ENCODE data around the gene AGAP3.
A peak's percentile ranks its signal among the peaks of the same experiment; 100 is the strongest.

Gene AGAP3

DNA sequence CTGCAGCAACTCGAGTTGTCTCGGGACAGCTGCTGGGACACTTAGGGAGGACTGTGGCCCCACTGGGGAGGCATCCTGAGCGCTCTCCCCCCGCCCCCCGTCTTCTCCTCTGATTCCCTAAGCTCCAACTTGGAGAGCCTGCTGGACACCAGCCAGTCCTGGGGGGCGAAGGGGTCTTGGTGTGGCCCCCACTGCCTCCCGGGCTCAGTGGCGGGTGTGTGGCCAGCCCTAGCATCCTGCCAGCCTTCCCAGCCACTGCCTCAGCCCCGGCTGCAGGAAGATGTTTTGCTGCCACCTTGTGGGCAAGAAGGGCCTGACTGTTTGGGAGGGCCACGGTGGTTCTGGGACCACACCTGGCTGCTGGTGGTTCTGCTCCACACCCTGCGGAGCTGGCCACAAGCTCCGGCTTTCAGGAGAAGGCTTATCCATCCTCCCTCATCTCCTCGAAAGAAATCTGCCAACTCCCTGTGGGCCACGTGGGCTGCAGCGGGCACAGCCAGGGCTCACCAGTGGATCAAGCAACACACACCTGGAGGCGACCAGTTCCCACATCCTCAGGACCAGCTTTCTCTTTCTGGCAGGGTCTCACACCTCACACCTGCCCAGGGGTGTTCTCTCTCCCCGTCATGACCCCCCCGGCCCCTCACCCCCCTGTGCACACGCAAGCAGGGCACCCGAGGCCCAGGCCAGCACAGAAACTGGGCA is 24.8 kb downstream of the AGAP3 start:
- DNase-seq: peak; percentile 62

DNA sequence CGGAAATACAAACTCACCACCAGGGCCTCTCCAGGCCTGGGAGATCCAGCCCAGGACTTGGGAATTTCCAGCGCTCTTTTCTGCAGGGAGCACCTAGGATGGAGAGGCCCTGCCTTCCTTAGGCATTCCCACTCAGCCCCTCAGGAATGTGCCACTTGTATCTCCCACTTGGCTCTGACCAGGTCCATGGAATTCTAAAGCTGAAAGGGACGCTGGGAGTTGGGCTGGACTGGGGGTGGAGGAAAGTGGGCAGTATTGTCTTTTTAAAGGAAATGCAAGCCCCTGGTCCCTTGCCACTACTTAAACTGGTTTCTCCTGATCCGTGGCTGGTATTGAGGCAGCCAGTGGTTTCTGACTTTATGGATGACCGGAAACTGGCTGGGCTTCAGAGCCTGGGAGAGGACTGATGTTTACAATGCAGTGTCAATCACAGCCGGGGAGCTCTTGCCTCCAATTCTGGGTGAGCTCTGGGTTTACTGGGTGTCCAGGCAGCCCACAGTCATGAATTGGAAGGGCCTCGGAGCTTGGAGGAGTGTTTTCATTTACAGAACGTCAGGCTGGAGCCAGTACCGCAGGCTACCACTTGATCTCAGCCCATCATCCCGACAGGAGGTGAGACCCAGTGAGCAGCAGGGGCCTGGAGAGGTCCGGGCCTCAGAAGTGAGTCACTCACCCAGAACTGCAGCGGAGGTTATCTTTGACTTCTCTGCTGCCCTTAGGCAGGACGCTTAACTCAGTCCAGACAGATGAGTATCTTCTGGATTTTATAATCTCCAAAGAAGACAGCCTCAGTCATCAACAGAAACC is 27.3 kb downstream of the AGAP3 start:
- DNase-seq: no peak

DNA sequence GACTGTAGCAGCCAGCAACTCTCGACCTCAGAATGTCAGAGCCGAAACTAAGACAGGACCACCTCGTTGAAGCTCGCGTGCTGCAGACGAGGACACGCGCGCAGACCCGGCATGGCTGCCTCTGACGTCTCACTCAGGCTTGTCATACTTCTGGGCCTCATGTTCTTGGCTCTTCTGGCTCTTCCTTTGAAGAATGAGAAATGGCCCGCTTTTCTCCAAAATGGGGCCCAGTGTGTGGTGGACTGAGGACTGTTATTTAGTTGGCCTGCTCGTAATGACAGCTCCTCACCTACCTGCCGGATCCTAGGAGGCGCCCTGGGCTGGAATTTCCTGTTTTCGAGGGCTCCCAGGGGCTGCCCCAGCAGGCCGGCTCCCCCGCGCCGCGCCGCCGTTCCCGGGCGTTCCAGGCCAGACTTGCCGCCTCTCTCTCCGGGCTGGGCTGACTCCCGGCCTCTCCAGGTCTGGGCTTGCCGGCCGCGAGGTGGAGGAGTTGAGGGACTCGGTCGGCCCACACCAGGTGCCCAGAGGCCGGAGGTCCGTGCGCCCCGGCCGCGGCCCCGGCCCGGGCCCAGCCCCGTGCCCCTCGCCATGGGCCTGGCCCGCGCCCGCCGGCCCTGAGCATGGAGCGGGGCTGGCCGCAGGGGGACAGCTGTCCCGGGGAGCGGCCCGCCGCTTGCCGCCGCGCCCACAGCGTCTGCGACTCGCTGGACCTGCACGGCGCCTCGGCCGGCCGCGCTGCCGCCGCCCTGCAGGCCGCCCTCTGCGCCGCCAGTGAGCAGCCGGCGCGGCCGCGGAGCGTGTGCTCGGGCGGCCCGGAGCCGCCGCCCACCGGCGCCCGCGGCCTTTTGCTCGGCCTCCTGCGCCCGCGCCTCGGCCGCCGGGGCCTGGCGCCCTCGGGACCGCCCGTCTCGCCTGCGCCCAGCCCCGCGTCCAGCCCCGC is 28.1 kb downstream of the AGAP3 start:
- no peak for DNase-seq

DNA sequence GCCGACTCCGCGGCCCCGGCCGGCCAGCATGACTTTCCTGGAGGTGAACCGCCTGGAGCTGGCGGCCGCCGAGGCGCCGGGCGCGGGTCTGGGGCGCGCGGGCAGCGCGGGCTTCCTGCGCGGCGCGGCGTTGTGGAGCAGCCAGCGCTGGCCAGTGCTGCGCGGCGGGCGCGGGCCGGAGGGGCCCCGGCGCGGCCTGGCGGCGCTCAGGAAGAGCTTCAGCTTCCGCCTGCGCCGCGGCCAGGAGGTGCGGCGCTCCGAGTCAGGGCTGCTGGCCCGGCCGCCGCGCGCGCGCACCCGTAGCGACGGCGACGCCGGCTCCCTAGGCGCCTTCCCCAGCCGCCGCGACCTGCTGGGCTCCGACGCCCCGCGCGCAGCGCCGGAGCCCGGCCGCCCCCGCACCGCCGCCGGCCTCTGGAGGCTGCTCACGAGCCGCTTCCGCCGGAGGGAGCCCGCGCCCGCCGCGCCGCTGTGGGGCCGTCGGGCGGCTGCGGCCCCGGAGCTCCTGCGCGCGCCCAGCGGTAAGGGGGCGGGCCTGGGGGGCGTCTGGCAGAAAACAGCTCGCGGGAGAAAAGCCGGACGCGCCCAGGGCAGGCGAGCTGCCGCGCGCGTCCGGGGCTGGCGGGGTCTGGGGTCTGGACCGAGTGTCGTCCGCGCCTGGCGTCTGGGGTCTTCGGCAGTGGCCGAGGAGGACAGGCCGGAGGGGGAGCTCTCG is 29.0 kb downstream of the AGAP3 start:
- peak; percentile 27 for DNase-seq

DNA sequence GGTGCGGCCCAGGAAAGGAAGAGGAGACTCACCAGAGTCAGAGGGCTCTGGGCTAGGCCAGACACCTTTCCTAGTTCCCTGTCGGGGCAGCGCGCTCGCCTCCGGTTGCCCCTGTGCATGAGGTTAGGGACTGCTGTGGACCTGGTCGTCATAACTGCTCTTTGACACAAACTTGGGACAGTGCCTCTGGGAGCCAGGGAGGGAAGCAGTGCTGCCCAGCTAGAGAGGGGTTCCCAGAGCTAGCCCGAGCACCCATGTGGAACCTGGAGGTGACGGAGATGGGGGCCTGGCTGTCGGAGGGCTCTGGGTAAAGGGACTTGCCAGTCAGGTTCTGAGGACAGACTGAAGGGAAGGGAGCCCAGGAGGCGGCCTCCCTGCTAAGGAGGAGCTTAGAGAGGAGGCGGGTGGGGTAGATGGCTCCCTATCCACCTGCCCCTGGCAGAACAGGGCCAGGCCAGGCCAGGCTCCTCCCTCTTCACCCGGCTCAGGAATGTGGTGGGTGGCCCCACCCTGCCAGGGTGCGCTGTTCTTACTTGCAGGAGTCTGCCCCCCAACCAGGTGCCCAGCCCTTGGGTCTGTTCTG is 29.7 kb downstream of the AGAP3 start:
- DNase-seq: no peak

DNA sequence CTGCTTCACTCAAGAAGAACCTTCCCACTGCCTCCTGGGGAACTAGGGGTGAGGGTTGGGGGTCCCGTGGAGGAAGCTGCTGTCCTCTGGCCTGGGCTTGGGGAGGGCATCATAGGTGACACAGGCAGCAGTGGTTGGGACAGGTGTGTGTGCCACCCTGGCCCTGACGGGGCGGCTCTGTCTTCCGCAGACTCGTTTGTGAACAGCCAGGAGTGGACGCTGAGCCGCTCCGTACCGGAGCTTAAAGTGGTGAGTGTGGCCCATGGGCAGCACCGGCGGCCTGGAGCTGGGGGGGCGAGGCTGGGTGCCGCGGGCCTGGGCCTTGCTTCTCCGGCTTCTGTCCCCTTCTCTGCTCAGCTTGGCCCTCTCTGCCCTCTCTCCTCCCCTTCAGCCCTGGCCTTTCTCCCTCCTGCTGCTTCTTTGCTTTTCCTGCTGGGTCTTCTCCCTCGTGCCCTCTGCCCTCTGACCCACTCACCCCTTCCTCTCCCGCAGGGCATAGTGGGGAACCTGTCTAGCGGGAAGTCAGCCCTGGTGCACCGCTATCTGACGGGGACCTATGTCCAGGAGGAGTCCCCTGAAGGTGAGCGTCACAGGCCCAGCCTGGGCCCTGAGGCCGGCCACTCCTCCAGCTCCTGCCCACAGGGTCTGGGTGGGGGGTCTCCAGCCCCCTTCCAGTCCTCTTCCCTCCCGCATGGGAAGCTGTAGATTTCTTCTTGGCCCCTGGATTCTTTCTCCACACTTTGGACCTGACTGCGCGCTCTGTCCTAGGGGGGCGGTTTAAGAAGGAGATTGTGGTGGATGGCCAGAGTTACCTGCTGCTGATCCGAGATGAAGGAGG is 30.5 kb downstream of the AGAP3 start:
- no peak for DNase-seq

DNA sequence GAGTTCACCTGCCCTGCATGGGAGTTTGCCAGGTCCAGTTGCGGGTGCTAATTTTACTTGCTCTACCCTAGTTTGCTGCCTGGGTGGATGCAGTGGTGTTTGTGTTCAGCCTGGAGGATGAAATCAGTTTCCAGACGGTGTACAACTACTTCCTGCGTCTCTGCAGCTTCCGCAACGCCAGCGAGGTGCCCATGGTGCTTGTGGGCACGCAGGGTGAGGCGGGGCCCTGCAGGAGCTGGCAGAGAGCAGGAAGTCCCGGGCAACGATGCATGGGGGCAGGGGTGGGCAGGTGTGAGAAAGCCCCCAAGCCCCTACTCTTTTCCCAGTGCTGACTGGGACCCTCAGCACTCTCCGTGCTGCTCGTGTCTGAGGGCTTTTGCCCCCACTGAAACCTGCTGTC is 31.3 kb downstream of the AGAP3 start:
- DNase-seq: peak; percentile 69

DNA sequence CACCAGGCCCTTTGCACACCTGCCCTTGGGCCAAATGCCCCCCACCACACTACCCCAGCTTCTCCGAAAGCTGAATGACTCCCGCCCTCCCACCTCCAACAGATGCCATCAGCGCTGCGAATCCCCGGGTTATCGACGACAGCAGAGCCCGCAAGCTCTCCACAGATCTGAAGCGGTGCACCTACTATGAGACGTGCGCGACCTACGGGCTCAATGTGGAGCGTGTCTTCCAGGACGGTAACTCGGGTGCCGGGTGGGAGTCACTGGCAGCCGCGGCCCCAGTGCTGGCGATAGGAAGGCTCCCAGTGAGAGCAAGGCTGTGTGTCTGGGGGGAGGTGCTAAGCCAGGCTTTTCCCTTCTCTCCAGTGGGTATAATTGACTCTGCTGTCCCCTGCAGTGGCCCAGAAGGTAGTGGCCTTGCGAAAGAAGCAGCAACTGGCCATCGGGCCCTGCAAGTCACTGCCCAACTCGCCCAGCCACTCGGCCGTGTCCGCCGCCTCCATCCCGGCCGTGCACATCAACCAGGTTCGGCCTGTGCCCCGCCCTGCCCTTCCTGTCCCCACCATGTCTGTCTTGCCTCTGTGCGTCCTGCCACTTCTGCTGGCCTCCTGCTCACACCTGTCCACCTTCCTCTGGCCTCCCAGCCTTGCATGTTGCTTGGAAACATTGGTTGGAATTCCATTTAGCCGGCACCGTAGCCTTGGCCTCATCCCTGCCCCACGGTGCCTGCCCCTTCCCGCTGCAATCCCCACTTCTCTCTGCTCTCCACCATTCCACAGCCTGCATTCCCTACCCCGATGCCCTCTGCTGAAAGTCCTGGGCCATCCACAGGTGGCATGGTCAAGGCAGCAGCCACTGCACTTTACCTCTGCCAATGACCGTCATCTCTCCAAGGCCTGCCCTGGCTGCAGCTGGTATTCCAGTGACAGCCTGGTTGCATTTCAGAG is 32.1 kb downstream of the AGAP3 start:
- no peak for DNase-seq

DNA sequence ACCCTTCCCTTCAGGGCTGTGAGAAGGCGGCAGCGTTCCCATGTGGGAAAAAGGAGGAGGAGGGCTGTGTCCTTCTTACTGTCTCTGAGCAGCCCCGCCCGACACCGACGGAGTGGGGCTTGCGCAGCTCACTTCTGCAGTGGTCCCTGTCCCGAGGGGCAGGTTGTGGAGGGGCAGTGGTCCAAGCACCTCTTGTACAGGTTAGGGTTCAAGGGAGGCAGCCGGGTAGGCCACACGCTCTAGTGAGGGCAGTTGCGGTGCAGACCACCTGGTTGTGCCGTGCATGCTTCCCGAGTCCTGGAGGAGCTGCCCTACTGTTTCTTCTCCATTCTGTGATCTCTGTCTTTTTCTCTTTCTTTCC is 32.8 kb downstream of the AGAP3 start:
- DNase-seq: no peak

DNA sequence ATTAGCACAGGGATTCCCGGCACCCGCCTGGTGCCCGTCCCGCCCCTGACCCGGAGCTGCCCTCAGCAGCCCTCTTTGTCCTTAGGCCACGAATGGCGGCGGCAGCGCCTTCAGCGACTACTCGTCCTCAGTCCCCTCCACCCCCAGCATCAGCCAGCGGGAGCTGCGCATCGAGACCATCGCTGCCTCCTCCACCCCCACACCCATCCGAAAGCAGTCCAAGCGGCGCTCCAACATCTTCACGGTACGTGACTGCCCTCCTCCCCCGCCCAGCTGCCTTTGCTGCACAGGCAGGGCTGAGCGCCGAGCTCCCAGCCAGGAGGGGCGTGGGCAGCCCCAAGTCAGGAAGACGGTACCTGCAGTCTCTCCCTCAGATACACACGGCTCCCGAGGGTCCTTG is 33.6 kb downstream of the AGAP3 start:
- DNase-seq: no peak

DNA sequence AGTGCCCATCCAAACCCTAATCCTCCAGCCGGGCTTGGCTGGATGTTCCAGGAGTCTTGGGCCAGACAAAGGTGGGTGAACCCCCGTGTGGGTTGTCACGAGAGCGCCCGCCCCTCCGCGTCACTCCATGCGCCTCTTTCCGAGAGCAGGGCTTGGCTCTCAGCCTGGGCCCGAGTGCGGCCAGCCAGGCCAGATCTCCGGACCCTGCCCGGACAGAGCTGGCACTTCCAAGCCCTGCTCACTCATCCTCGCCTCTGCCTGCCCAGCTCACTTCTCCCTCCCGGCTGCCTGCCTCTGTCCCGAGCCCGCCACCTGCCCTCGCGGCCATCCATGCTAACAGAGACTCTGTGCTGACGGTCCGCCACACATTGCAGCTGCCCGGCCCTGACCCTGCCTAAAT is 34.6 kb downstream of the AGAP3 start:
- DNase-seq: no peak

DNA sequence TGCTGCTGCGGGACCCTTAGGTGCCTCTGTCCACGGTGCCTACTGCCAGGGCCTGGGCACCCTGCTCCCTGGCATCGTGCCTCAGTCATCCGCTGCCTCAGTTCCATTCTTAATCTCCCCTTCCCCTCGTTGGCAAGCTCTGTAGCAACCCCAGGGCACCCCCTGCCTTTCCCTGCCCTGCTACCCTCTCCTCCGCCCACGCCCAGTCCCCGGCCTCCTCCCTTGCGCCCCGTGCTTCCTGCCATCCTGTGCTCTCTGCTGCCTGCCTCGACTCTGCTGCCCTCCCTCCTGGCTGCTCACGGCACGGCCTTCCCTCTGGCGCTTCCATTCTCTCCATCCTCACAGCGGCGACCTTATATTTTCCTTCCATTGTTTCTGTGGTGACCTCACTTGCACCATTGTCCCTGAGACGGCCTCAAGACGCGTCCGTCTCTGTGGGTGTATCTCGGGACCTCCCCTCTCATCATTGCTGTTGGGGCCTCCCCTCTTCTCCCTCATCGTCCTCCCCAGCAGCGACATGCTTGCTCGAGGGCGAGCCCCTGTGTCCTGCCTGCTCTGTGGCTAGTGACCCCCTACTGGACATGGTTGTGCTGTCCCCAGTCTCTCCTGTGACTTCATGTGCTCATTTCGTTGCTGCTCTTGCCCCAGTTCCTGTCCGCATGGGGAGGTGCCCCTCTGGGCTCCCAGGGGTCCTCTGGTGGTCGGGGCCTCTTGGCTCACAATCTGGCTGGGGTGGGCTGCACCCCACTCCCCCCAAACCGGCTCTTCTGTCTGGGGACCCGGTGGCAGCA is 35.3 kb downstream of the AGAP3 start:
- DNase-seq: no peak

DNA sequence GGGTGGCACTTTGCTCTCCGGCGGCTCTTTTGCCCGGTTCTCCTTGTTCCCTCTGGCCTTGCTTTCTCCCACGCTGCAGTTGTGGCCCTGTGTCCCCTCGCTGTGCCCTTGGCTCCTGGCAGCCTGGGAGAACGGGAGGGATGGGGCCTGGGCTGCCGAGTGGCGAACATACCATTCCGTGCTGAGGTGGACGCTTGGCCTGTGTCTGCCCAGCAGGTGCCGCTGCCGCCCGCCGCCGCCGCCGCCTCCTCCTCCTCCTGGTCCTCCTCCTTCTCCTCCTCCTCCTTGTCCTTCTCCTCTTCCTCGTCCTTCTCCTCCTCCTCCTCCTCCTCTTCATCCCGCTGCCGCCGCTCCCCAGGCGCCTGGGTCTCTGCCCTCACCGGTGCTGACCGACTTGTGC is 36.0 kb downstream of the AGAP3 start:
- no peak for DNase-seq

DNA sequence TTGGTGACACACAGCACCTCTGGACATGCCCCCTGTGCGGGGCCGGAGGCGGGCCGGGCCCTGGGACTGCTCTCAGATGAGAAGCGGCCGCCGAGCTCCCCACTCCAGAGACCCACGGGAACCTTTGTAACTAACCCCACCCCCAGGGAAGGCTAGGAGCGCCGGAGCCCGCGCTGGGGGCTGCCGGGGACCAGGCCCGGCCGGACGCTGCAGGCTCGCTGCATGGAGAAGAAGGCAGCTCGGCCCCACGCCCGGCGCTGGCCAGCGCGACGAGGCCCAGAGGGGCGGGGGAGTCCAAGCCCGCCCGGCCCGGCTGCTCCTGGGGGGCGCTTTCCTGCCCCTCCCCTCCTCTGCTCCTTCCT is 36.5 kb downstream of the AGAP3 start:
- no peak for DNase-seq

DNA sequence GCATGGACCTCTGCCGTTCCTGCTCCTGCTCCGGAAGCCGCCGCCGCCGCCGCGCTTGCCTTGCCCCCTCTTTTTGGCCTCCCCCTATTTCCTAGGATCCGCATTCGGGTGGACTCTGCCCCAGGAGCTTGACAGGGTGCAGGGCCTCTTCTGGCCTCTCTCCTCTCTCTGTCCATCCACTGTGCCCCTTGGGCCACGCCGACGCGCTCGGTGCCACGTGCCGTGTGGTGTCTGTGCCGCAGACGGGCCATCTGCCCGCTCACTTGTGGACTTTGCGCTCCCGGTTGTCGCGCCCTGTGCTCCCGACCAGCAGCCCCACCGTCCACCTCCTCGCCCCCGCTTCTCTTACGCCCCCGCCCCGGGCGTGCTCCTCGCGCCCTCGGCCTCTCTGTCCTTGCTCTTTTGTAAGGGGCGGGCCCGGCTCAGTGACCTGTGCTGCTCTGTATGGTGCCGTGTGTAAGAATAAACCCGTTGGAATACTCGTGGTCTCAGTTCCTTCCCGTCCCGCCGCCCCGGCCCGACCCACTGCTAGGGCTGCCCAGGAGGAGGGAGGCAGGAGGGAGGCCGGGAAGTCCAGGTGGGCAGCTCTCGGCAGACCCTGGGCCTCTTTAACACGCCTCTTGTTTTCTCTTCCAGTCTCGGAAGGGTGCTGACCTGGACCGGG is 37.0 kb downstream of the AGAP3 start:
- no peak for DNase-seq

DNA sequence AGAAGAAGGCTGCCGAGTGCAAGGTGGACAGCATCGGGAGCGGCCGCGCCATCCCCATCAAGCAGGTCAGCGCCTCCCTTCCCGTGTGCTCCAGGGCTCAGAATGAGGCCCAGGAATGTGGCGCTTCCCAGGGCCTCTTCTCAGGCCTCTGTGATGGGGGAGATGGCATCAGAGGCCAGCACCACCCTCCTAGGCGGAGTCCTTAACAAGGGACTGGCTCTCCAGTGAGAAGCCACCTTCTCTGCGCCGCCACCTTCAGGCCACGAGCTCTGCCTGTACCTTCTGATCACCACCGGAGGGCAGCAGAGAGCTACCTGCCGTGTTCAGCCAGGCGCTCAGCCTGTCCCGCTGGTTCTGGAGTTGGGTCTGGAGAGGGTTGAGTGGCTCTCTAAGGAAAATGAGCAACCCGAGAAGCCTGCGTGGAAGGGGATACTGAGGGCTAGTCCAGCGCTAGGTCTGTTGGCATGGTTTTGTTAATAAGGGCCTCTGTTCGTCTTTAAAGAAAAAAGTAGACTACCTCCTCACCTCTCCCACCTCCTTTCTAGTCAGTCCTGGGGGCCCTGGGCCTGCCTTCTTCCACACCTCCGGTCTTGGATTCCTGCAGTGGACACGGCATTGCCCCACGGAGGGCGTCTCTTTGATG is 37.7 kb downstream of the AGAP3 start:
- peak; percentile 75 for DNase-seq

DNA sequence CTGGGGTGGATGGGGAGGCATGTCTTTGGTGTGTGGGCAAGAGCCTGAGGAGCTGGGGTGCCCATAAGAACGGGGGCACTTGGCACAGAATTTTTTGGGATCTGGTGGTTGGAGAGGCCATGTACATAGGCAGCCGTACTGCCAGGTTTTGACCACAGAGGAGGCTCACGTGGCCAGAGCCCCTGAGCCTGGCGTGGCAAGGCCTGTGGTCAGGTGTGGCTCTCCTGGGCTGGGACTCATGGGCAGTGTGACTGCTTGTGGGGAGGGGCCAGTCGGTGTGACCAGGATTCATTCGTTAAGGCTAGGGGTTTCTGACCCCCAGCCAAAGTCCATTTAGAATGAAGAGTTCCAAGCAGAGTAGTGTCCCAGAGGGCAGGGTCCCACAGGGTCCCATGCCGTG is 38.2 kb downstream of the AGAP3 start:
- DNase-seq: no peak

DNA sequence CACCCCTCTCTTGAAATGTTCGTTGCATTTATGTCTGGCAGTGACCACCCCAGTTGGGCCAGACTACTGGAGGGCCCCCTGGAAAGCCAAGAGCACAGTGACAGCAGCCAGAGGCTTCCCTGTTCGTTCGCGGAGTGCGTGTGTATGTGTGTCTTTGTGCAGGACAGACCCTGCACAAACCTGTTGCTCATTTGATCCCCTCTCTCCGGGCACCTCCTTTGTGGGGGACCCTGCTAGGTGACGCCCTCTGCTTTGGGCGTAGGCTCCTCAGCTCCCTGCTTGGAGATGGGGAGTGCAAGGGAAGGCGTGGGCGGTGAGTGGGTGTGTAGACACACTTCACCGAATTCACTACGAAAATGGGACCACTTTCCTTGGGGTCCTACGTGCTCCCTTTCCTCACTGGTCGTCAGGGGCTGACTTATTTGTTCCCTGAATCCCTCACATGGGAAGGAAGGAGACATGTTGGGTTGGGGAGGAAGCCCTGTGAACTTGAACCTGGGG is 38.7 kb downstream of the AGAP3 start:
- no peak for DNase-seq
